Measurements from ENCODE around the gene NPHP3.

DNA sequence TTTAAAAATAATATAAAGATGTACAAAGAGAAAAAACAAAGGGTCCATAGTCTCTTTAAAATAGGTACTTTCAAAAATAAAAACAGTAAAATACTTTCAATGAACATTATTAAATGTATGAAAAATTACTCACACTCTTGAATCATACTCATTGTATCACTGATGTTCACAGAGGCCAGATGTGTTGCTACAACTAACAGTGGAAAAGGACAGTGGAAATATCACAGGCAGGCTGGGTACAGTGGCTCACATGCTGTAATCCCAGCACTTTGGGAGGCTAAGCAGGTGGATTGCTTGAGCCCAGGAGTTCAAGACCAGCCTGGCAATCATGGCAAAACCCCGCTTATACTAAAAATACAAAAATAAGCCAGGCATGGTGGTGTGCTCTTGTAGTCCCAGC is 26.8 kb downstream of the NPHP3 start:
- TF ChIP-seq, protein P1, sequence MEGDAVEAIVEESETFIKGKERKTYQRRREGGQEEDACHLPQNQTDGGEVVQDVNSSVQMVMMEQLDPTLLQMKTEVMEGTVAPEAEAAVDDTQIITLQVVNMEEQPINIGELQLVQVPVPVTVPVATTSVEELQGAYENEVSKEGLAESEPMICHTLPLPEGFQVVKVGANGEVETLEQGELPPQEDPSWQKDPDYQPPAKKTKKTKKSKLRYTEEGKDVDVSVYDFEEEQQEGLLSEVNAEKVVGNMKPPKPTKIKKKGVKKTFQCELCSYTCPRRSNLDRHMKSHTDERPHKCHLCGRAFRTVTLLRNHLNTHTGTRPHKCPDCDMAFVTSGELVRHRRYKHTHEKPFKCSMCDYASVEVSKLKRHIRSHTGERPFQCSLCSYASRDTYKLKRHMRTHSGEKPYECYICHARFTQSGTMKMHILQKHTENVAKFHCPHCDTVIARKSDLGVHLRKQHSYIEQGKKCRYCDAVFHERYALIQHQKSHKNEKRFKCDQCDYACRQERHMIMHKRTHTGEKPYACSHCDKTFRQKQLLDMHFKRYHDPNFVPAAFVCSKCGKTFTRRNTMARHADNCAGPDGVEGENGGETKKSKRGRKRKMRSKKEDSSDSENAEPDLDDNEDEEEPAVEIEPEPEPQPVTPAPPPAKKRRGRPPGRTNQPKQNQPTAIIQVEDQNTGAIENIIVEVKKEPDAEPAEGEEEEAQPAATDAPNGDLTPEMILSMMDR (conservative IDR thresholded peaks at IDR 0.05) = no peak
- no peak for TF ChIP-seq EZH2 (IDR thresholded peaks at IDR 0.05; ENCODE audit: low read depth)
